Panc1 (cell line): ENCODE measurements around the gene COL4A2. TPM values are rescaled to one million over a fixed set of nuclear protein-coding genes. Genes with fewer than 3 reads are reported as not detected.

ENCODE experiments used
- ATAC-seq: fragments of 200-7000 bp; cut with Tn5 transposase; 2 replicates; pipeline ENCODE4 v1.9.1; 2020; ENCODE audit warnings: mild to moderate bottlenecking, moderate library complexity
- BruUV-seq: library from RNA; stranded (reverse); fragments of 400-500 nt; replicated peaks from 2 replicates; lab custom pipeline; 2021; lab: Mats Ljungman, UMichigan
- CTCF ChIA-PET: fragments of 300-600 bp; sonication (Branson Sonifier 250); formaldehyde crosslinking; loops from one replicate; lab custom pipeline; 2022; ENCODE audit warnings: antibody characterized with exemption; lab: Charles Lee
- POLR2A ChIA-PET: fragments of 300-600 bp; sonication (Branson Sonifier 250); formaldehyde crosslinking; loops from one replicate; lab custom pipeline; 2022; ENCODE audit warnings: antibody characterized with exemption; lab: Charles Lee
- DNase-seq: peaks from one replicate; pipeline ENCODE4 v3.0.0-alpha.2; 2010; ENCODE audit warnings: low read depth, low spot score
- H3K27ac ChIP-seq: 2 replicates; pipeline ENCODE4 v1.5.1; 2011; ENCODE audit warnings: mild to moderate bottlenecking, low read length, inconsistent platforms
- H3K27me3 ChIP-seq: fragments of 200-500 bp; sonication (Bioruptor generic); 2 replicates; pipeline ENCODE4 v1.6.0; 2014; ENCODE audit warnings: low read length, inconsistent platforms; ENCODE audit not compliant: control insufficient read depth, insufficient read depth
- H3K36me3 ChIP-seq: fragments of 200-500 bp; sonication (Bioruptor generic); 2 replicates; pipeline ENCODE4 v1.5.1; 2014; ENCODE audit warnings: inconsistent platforms, mild to moderate bottlenecking, low read length, moderate library complexity; ENCODE audit not compliant: control insufficient read depth, insufficient read depth
- H3K4me1 ChIP-seq: 2 replicates; pipeline ENCODE4 v1.5.1; 2011; ENCODE audit warnings: inconsistent platforms, mild to moderate bottlenecking, low read length, moderate library complexity; ENCODE audit not compliant: control insufficient read depth, insufficient read depth
- H3K4me3 ChIP-seq, 2 experiments: 2 replicates each; pipeline ENCODE4 v1.5.1; 2011 to 2012; ENCODE audit warnings: low read depth in 2 of 2, low read length in 2 of 2, mild to moderate bottlenecking in 2 of 2, inconsistent platforms in 1 of 2, moderate library complexity in 1 of 2
- H3K9me3 ChIP-seq: fragments of 200-500 bp; sonication (Bioruptor generic); 2 replicates; pipeline ENCODE4 v1.5.1; 2014; ENCODE audit warnings: low read depth, mild to moderate bottlenecking, inconsistent platforms, low read length, moderate library complexity; ENCODE audit not compliant: control insufficient read depth, insufficient read depth
- POLR2AphosphoS5 ChIP-seq: IDR thresholded peaks from 2 replicates; pipeline ENCODE4 v1.6.1; 2012; ENCODE audit warnings: mild to moderate bottlenecking, low read depth, low read length, moderate library complexity
- SIN3A ChIP-seq: IDR thresholded peaks from 2 replicates; pipeline ENCODE4 v1.6.1; 2012; ENCODE audit warnings: low read depth, mild to moderate bottlenecking, low read length, moderate library complexity, borderline replicate concordance; ENCODE audit not compliant: insufficient read depth
- TCF7L2 ChIP-seq: IDR thresholded peaks from 2 replicates; pipeline ENCODE4 v1.6.1; 2011; ENCODE audit warnings: mild to moderate bottlenecking, low read depth, low read length, inconsistent platforms
- in situ Hi-C: cut with HindIII; loops from 2 replicates; pipeline ENCODE4 v1.10.0; 2016; ENCODE audit warnings: low sequenced_read_pairs, low pct_unique_long_range_greater_than_20kb
- intact Hi-C: fragments of 100-400 bp; cut with micrococcal nuclease; formaldehyde crosslinking; loops from one replicate; pipeline ENCODE4 v1.10.0; 2022; ENCODE audit not compliant: unreplicated experiment
- total RNA-seq: library from RNA; stranded (reverse); gene quantifications from one replicate; pipeline ENCODE4 v1.2.1, GENCODE V29; 2021; ENCODE audit not compliant: unreplicated experiment
- TF ChIP-seq, protein P1 (sequence below): fragments of 450-650 bp; IDR thresholded peaks from 2 replicates; pipeline ENCODE4 v1.5.1; 2017; ENCODE audit warnings: mild to moderate bottlenecking
- TF ChIP-seq, protein P2 (sequence below), 2 experiments: IDR thresholded peaks; 2 replicates each; pipeline ENCODE4 v1.6.1; 2011 to 2012; ENCODE audit warnings: low read depth in 2 of 2, control low read depth in 1 of 2, low read length in 1 of 2, mild to moderate bottlenecking in 1 of 2, moderate library complexity in 1 of 2; ENCODE audit not compliant: insufficient read depth in 1 of 2

COL4A2 gene
- total RNA-seq, 1 experiment from 2014 or later, result 3.0 TPM

DNA sequence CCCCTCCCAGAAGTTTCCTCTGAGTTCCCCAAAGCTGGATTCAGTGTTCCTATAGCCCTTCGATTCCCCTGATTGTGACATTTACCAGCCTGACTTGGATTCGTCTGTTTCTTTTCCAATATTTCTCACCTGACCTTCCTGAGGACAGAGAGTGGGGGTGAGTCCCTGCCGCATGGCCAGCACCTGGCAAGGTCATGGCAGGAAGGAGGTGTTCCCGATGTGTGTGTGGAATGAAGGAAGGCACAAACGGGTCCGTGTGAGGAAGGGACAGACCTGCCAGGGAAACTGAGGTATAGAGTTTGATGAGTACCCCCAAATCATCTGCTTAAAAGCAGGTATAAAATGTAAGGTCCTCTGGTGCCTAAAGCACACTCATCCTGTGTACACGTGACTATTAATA lies 3.4 kb upstream of the COL4A2 start:
- intact Hi-C loops, result no loop called here
- peaks cover 9% of the 10 kb centered on the region for H3K27me3 ChIP-seq
- no peak for ATAC-seq
- H3K9me3 ChIP-seq, result no peaks in the 10 kb centered on the region
- no peak overlapping the region for H3K27ac ChIP-seq
- DNase-seq, result no peak
- no peaks in the 10 kb centered on the region for H3K4me1 ChIP-seq
- in situ Hi-C loops, result no loop called here
- no TSS peak for BruUV-seq
- CTCF ChIA-PET, result interaction anchor here (0.6 kb wide), 1 partner anchor 141 kb away, joined by 3 read pairs; no protein-coding TSS in a partner anchor
- no peak overlapping the region for H3K4me3 ChIP-seq
- POLR2A ChIA-PET, result no interaction called here
- H3K36me3 ChIP-seq, result no peaks in the 10 kb centered on the region
- no peak for TF ChIP-seq SIN3A
- TF ChIP-seq, protein P1, sequence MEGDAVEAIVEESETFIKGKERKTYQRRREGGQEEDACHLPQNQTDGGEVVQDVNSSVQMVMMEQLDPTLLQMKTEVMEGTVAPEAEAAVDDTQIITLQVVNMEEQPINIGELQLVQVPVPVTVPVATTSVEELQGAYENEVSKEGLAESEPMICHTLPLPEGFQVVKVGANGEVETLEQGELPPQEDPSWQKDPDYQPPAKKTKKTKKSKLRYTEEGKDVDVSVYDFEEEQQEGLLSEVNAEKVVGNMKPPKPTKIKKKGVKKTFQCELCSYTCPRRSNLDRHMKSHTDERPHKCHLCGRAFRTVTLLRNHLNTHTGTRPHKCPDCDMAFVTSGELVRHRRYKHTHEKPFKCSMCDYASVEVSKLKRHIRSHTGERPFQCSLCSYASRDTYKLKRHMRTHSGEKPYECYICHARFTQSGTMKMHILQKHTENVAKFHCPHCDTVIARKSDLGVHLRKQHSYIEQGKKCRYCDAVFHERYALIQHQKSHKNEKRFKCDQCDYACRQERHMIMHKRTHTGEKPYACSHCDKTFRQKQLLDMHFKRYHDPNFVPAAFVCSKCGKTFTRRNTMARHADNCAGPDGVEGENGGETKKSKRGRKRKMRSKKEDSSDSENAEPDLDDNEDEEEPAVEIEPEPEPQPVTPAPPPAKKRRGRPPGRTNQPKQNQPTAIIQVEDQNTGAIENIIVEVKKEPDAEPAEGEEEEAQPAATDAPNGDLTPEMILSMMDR, result no peak
- no peak for TF ChIP-seq TCF7L2
- TF ChIP-seq POLR2AphosphoS5, result no peak
- TF ChIP-seq, protein P2, sequence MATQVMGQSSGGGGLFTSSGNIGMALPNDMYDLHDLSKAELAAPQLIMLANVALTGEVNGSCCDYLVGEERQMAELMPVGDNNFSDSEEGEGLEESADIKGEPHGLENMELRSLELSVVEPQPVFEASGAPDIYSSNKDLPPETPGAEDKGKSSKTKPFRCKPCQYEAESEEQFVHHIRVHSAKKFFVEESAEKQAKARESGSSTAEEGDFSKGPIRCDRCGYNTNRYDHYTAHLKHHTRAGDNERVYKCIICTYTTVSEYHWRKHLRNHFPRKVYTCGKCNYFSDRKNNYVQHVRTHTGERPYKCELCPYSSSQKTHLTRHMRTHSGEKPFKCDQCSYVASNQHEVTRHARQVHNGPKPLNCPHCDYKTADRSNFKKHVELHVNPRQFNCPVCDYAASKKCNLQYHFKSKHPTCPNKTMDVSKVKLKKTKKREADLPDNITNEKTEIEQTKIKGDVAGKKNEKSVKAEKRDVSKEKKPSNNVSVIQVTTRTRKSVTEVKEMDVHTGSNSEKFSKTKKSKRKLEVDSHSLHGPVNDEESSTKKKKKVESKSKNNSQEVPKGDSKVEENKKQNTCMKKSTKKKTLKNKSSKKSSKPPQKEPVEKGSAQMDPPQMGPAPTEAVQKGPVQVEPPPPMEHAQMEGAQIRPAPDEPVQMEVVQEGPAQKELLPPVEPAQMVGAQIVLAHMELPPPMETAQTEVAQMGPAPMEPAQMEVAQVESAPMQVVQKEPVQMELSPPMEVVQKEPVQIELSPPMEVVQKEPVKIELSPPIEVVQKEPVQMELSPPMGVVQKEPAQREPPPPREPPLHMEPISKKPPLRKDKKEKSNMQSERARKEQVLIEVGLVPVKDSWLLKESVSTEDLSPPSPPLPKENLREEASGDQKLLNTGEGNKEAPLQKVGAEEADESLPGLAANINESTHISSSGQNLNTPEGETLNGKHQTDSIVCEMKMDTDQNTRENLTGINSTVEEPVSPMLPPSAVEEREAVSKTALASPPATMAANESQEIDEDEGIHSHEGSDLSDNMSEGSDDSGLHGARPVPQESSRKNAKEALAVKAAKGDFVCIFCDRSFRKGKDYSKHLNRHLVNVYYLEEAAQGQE (IDR thresholded peaks at IDR 0.05; ENCODE audit: insufficient read depth in 1 of 2, low read depth in 2 of 2, low read length in 1 of 2), result no peak

DNA sequence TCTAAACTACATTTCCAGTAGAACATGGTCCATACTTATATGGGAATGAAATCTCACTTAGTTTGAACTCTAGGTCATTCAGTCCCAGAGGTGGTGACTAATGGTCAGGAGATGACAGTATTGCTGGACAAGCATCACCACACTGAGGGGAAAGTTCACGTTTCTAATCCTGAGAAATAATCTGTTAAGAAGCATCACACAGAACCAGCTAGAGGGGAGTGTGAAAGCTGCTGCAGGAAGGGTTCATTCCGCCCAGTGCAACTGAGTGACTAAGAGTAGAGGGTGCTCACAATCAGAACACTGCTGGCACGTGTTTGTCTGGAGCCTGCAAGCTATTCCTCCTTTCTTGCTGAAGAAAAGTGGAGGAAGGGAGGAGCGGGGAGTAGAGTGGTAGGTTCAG lies 2.8 kb upstream of the COL4A2 start:
- Histone ChIP-seq H3K4me3 (no peak overlapping the region), H3K27ac (no peak overlapping the region), H3K4me1 (no peaks in the 10 kb centered on the region), H3K27me3 (peaks cover 9% of the 10 kb centered on the region), H3K9me3 (no peaks in the 10 kb centered on the region), H3K36me3 (no peaks in the 10 kb centered on the region)
- no peak for DNase-seq
- TF ChIP-seq, protein P2 (IDR thresholded peaks at IDR 0.05; ENCODE audit: insufficient read depth in 1 of 2, low read depth in 2 of 2, low read length in 1 of 2), result no peak
- TF ChIP-seq, protein P1, result no peak
- no peak for TF ChIP-seq SIN3A
- TF ChIP-seq TCF7L2, result no peak
- no peak for TF ChIP-seq POLR2AphosphoS5
- in situ Hi-C loops (no loop called here), intact Hi-C loops (no loop called here)
- POLR2A ChIA-PET, result no interaction called here
- no peak for ATAC-seq
- BruUV-seq, result no TSS peak
- CTCF ChIA-PET, result no interaction called here
